SK-N-SH (cell line): ENCODE results near the gene SLC9A5. TPM values are rescaled to one million over a fixed set of nuclear protein-coding genes. Genes with fewer than 3 reads are reported as not detected.

Source experiments
- CTCF ChIA-PET: fragments of 300-600, 350-600 bp; formaldehyde crosslinking; extraction: SDS; loops from one replicate; lab custom pipeline; 2021; lab: Yijun Ruan, JAX
- POLR2A ChIA-PET: fragments of 350-600 bp; sonication (Branson Sonifier 250); formaldehyde crosslinking; extraction: SDS; loops from one replicate; lab custom pipeline; 2020; ENCODE audit warnings: antibody characterized with exemption, inconsistent platforms; lab: Yijun Ruan, JAX
- DNase-seq: peaks from one replicate; pipeline ENCODE4 v3.0.0; 2012
- H2AFZ ChIP-seq: fragments of 200-600 bp; sonication (generic); 2 replicates; pipeline ENCODE4 v1.8.1; 2016; ENCODE audit warnings: antibody characterized with exemption, mild to moderate bottlenecking, low read depth
- H3F3A ChIP-seq: fragments of 200-600 bp; sonication (generic); replicated peaks from 2 replicates; pipeline ENCODE3; 2016; ENCODE audit warnings: antibody characterized with exemption, mild to moderate bottlenecking; ENCODE audit not compliant: insufficient read depth
- H3K27ac ChIP-seq, 2 experiments: fragments of 200-500 bp in 1 of 2; fragments of 200-600 bp in 1 of 2; sonication (Bioruptor generic) in 1 of 2; sonication (generic), shearing (Covaris generic) in 1 of 2; 2 replicates each; pipeline versions ENCODE4 v1.5.1 to v1.6.1; 2014 to 2016; ENCODE audit warnings: low read depth in 2 of 2, inconsistent platforms in 1 of 2, low read length in 1 of 2, mild to moderate bottlenecking in 1 of 2, mixed read lengths in 1 of 2
- H3K27me3 ChIP-seq: fragments of 200-600 bp; sonication (generic), shearing (Covaris generic); 2 replicates; pipeline ENCODE4 v1.6.1; 2016; ENCODE audit warnings: mixed run types; ENCODE audit not compliant: insufficient read depth
- H3K36me3 ChIP-seq, 2 experiments: fragments of 200-500 bp in 1 of 2; fragments of 200-600 bp in 1 of 2; sonication (Bioruptor generic) in 1 of 2; sonication (generic) in 1 of 2; replicated peaks in 1 of 2; 2 replicates each; pipeline versions ENCODE3 to v1.5.1; 2014 to 2016; ENCODE audit warnings: low read length in 1 of 2, mild to moderate bottlenecking in 1 of 2; ENCODE audit not compliant: insufficient read depth in 2 of 2, control insufficient read depth in 1 of 2
- H3K4me1 ChIP-seq, 2 experiments: fragments of 200-500 bp in 1 of 2; fragments of 200-600 bp in 1 of 2; sonication (Bioruptor generic) in 1 of 2; sonication (generic), shearing (Covaris generic) in 1 of 2; 2 replicates each; pipeline versions ENCODE4 v1.5.1 to v1.6.1; 2014 to 2016; ENCODE audit warnings: low read depth in 1 of 2, low read length in 1 of 2, mixed run types in 1 of 2; ENCODE audit not compliant: insufficient read depth in 2 of 2, control insufficient read depth in 1 of 2
- H3K4me2 ChIP-seq: fragments of 200-600 bp; sonication (generic), shearing (Covaris generic); 2 replicates; pipeline ENCODE4 v1.6.1; 2017; ENCODE audit warnings: mixed run types
- H3K4me3 ChIP-seq, 2 experiments: fragments of 200-500 bp in 1 of 2; fragments of 200-600 bp in 1 of 2; sonication (Bioruptor generic) in 1 of 2; sonication (generic), shearing (Covaris generic) in 1 of 2; 2 replicates each; pipeline versions ENCODE4 v1.5.1 to v1.8.1; 2014 to 2016; ENCODE audit warnings: low read depth in 2 of 2, inconsistent platforms in 1 of 2, low read length in 1 of 2, mild to moderate bottlenecking in 1 of 2, mixed read lengths in 1 of 2, moderate library complexity in 1 of 2
- H3K79me2 ChIP-seq: fragments of 200-600 bp; sonication (generic); 2 replicates; pipeline ENCODE4 v1.8.1; 2017; ENCODE audit warnings: mild to moderate bottlenecking; ENCODE audit not compliant: insufficient read depth
- H3K9ac ChIP-seq: fragments of 200-600 bp; sonication (generic); 2 replicates; pipeline ENCODE4 v1.6.1; 2017; ENCODE audit warnings: mixed run types
- H3K9me2 ChIP-seq: fragments of 200-600 bp; sonication (generic); 2 replicates; pipeline ENCODE4 v1.6.1; 2017; ENCODE audit warnings: mixed run types
- H3K9me3 ChIP-seq: fragments of 200-600 bp; sonication (generic); 2 replicates; pipeline ENCODE4 v1.6.1; 2017; ENCODE audit warnings: mixed run types, mild to moderate bottlenecking, moderate library complexity
- H4K20me1 ChIP-seq: fragments of 200-600 bp; sonication (generic); 2 replicates; pipeline ENCODE4 v1.6.1; 2017; ENCODE audit warnings: mild to moderate bottlenecking, mixed run types; ENCODE audit not compliant: insufficient read depth
- ELF1 ChIP-seq: IDR thresholded peaks from 2 replicates; pipeline ENCODE4 v1.4.0; 2012
- EP300 ChIP-seq, 2 experiments: IDR thresholded peaks; 2 replicates each; pipeline versions ENCODE4 v1.4.0 to v1.6.1; 2012; ENCODE audit warnings: borderline replicate concordance in 1 of 2, low read depth in 1 of 2, low read length in 1 of 2
- FOXJ3 ChIP-seq: sonication (generic); formaldehyde crosslinking; IDR thresholded peaks from 2 replicates; pipeline ENCODE4 v1.5.1; 2020; ENCODE audit warnings: mild to moderate bottlenecking, missing genetic modification reagents
- FOXM1 ChIP-seq: IDR thresholded peaks from 2 replicates; pipeline ENCODE4 v1.4.0; 2012; ENCODE audit warnings: low read depth, mild to moderate bottlenecking
- GABPA ChIP-seq: IDR thresholded peaks from 2 replicates; pipeline ENCODE4 v1.4.0; 2012; ENCODE audit warnings: low read depth, mild to moderate bottlenecking
- JUND ChIP-seq: IDR thresholded peaks from 2 replicates; pipeline ENCODE4 v1.4.0; 2012
- MXI1 ChIP-seq: IDR thresholded peaks from 2 replicates; pipeline ENCODE4 v1.6.1; 2012; ENCODE audit warnings: mild to moderate bottlenecking, low read depth, low read length, improper control_type of control experiment
- RAD21 ChIP-seq: IDR thresholded peaks from 2 replicates; pipeline ENCODE4 v1.6.1; 2012; ENCODE audit warnings: mild to moderate bottlenecking, low read length
- RFX5 ChIP-seq: IDR thresholded peaks from 2 replicates; pipeline ENCODE4 v1.6.1; 2012; ENCODE audit warnings: mild to moderate bottlenecking, improper control_type of control experiment, low read length
- SIN3A ChIP-seq: IDR thresholded peaks from 2 replicates; pipeline ENCODE4 v1.6.1; 2012; ENCODE audit warnings: low read depth, mild to moderate bottlenecking, low read length, moderate library complexity, borderline replicate concordance
- SMC3 ChIP-seq: IDR thresholded peaks from 2 replicates; pipeline ENCODE4 v1.6.1; 2012; ENCODE audit warnings: low read depth, low read length, improper control_type of control experiment
- TCF12 ChIP-seq: IDR thresholded peaks from 2 replicates; pipeline ENCODE4 v1.4.0; 2012
- TEAD4 ChIP-seq: IDR thresholded peaks from 2 replicates; pipeline ENCODE4 v1.4.0; 2012; ENCODE audit warnings: mild to moderate bottlenecking, borderline replicate concordance; ENCODE audit not compliant: insufficient read depth
- YY1 ChIP-seq: IDR thresholded peaks from 2 replicates; pipeline ENCODE4 v1.4.0; 2012; ENCODE audit warnings: low read depth, mild to moderate bottlenecking
- WGBS: methylation state at CpG from one replicate; pipeline ENCODE4 v1.1.6; 2017; ENCODE audit warnings: low lambda C conversion rate; 5-methylcytosine and 5-hydroxymethylcytosine counted together
- polyA plus RNA-seq, 3 experiments: library from polyadenylated mRNA; depleted of rRNA; stranded (reverse); fragments of >200 nt; gene quantifications; 2 replicates each; pipeline ENCODE4 v1.2.3, GENCODE V29; 2012
- TF ChIP-seq, protein P1 (sequence below): IDR thresholded peaks from 2 replicates; pipeline ENCODE4 v1.4.0; 2012; ENCODE audit warnings: low read depth
- TF ChIP-seq, protein P2 (sequence below): IDR thresholded peaks from 2 replicates; pipeline ENCODE4 v1.6.1; 2012; ENCODE audit warnings: mild to moderate bottlenecking, low read depth, low read length, moderate library complexity
- TF ChIP-seq, protein P3 (sequence below): IDR thresholded peaks from 2 replicates; pipeline ENCODE4 v1.4.0; 2012; ENCODE audit warnings: low read depth, borderline replicate concordance
- TF ChIP-seq, protein P4 (sequence below): fragments of 150-350 bp; IDR thresholded peaks from 2 replicates; pipeline ENCODE4 v1.6.1; 2017; ENCODE audit warnings: antibody characterized with exemption, low read length, low read depth, borderline replicate concordance
- TF ChIP-seq, protein P5 (sequence below): fragments of 200-600 bp; sonication (generic); IDR thresholded peaks from 2 replicates; pipeline ENCODE4 v1.6.1; 2017; ENCODE audit warnings: antibody characterized with exemption, mild to moderate bottlenecking, moderate library complexity
- TF ChIP-seq, protein P6 (sequence below): fragments of 150-350 bp; IDR thresholded peaks from 2 replicates; pipeline ENCODE4 v1.6.1; 2016; ENCODE audit warnings: mild to moderate bottlenecking, low read depth, low read length

Gene SLC9A5
- polyA plus RNA-seq, 1 of the 3 experiments (the other 2 are of a cell fraction): 4.1 TPM

DNA sequence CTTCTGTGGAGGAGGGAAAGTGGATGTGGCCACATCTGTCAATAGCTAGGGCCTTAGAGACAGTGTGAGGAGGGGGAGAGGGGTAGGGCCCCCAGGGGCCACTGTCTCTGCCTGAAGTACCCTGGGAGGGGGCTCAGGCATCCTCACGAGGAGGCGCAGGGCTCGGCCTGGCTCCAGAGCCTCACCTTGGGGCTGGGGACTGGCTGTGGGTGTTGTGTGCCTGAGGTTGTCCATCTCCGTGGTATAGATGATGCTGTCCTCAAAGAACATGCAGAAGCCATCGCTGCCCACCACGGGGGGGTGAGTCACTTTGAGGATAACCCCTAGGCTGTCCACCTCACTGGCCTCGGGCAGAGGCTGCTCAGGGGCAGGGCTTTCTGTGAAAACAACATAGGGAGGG is 42.7 kb downstream of the SLC9A5 start:
- no peaks in the 10 kb centered on the region for H3K27me3 ChIP-seq
- no peaks in the 10 kb centered on the region for H3K79me2 ChIP-seq
- DNase-seq: no peak
- no peaks in the 10 kb centered on the region for H3K9me2 ChIP-seq
- no peak overlapping the region for H3K9ac ChIP-seq
- no peaks in the 10 kb centered on the region for H3K9me3 ChIP-seq
- POLR2A ChIA-PET: no interaction called here
- TF ChIP-seq, protein P1, sequence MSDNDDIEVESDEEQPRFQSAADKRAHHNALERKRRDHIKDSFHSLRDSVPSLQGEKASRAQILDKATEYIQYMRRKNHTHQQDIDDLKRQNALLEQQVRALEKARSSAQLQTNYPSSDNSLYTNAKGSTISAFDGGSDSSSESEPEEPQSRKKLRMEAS: no peak
- TF ChIP-seq JUND (no peak), SMC3 (no peak), YY1 (no peak), MXI1 (no peak), RFX5 (no peak), TCF12 (no peak), ELF1 (no peak), SIN3A (no peak), GABPA (no peak), FOXM1 (no peak), EP300 (IDR thresholded peaks at IDR 0.05; ENCODE audit: borderline replicate concordance in 1 of 2, low read depth in 1 of 2, low read length in 1 of 2) (no peak), TEAD4 (no peak), FOXJ3 (no peak), RAD21 (no peak)
- TF ChIP-seq, protein P2, sequence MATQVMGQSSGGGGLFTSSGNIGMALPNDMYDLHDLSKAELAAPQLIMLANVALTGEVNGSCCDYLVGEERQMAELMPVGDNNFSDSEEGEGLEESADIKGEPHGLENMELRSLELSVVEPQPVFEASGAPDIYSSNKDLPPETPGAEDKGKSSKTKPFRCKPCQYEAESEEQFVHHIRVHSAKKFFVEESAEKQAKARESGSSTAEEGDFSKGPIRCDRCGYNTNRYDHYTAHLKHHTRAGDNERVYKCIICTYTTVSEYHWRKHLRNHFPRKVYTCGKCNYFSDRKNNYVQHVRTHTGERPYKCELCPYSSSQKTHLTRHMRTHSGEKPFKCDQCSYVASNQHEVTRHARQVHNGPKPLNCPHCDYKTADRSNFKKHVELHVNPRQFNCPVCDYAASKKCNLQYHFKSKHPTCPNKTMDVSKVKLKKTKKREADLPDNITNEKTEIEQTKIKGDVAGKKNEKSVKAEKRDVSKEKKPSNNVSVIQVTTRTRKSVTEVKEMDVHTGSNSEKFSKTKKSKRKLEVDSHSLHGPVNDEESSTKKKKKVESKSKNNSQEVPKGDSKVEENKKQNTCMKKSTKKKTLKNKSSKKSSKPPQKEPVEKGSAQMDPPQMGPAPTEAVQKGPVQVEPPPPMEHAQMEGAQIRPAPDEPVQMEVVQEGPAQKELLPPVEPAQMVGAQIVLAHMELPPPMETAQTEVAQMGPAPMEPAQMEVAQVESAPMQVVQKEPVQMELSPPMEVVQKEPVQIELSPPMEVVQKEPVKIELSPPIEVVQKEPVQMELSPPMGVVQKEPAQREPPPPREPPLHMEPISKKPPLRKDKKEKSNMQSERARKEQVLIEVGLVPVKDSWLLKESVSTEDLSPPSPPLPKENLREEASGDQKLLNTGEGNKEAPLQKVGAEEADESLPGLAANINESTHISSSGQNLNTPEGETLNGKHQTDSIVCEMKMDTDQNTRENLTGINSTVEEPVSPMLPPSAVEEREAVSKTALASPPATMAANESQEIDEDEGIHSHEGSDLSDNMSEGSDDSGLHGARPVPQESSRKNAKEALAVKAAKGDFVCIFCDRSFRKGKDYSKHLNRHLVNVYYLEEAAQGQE: no peak
- TF ChIP-seq, protein P3, sequence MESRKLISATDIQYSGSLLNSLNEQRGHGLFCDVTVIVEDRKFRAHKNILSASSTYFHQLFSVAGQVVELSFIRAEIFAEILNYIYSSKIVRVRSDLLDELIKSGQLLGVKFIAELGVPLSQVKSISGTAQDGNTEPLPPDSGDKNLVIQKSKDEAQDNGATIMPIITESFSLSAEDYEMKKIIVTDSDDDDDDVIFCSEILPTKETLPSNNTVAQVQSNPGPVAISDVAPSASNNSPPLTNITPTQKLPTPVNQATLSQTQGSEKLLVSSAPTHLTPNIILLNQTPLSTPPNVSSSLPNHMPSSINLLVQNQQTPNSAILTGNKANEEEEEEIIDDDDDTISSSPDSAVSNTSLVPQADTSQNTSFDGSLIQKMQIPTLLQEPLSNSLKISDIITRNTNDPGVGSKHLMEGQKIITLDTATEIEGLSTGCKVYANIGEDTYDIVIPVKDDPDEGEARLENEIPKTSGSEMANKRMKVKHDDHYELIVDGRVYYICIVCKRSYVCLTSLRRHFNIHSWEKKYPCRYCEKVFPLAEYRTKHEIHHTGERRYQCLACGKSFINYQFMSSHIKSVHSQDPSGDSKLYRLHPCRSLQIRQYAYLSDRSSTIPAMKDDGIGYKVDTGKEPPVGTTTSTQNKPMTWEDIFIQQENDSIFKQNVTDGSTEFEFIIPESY: no peak
- TF ChIP-seq, protein P4, sequence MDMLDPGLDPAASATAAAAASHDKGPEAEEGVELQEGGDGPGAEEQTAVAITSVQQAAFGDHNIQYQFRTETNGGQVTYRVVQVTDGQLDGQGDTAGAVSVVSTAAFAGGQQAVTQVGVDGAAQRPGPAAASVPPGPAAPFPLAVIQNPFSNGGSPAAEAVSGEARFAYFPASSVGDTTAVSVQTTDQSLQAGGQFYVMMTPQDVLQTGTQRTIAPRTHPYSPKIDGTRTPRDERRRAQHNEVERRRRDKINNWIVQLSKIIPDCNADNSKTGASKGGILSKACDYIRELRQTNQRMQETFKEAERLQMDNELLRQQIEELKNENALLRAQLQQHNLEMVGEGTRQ: no peak
- TF ChIP-seq, protein P5, sequence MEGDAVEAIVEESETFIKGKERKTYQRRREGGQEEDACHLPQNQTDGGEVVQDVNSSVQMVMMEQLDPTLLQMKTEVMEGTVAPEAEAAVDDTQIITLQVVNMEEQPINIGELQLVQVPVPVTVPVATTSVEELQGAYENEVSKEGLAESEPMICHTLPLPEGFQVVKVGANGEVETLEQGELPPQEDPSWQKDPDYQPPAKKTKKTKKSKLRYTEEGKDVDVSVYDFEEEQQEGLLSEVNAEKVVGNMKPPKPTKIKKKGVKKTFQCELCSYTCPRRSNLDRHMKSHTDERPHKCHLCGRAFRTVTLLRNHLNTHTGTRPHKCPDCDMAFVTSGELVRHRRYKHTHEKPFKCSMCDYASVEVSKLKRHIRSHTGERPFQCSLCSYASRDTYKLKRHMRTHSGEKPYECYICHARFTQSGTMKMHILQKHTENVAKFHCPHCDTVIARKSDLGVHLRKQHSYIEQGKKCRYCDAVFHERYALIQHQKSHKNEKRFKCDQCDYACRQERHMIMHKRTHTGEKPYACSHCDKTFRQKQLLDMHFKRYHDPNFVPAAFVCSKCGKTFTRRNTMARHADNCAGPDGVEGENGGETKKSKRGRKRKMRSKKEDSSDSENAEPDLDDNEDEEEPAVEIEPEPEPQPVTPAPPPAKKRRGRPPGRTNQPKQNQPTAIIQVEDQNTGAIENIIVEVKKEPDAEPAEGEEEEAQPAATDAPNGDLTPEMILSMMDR: no peak
- TF ChIP-seq, protein P6, sequence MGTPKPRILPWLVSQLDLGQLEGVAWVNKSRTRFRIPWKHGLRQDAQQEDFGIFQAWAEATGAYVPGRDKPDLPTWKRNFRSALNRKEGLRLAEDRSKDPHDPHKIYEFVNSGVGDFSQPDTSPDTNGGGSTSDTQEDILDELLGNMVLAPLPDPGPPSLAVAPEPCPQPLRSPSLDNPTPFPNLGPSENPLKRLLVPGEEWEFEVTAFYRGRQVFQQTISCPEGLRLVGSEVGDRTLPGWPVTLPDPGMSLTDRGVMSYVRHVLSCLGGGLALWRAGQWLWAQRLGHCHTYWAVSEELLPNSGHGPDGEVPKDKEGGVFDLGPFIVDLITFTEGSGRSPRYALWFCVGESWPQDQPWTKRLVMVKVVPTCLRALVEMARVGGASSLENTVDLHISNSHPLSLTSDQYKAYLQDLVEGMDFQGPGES: no peak
- H3K36me3 ChIP-seq: peaks cover 0 to 8% of the 10 kb centered on the region in 2 experiments
- H2AFZ ChIP-seq: no peak overlapping the region
- no peak overlapping the region for H3K4me2 ChIP-seq
- 88% methylated on average over 4 of the region's 7 CpGs for WGBS
- no peak overlapping the region for H3K4me3 ChIP-seq
- H4K20me1 ChIP-seq: no peaks in the 10 kb centered on the region
- peaks cover 9% of the 10 kb centered on the region for H3F3A ChIP-seq
- CTCF ChIA-PET: interaction anchor here (1.3 kb wide), 1 partner anchor 35 kb away, joined by 3 read pairs; the partner anchor contains the start of genes KCTD19 and LRRC36
- no peak overlapping the region for H3K27ac ChIP-seq
- peaks cover 0 to 3% of the 10 kb centered on the region in 2 experiments; a peak in 1 of 4 replicates for H3K4me1 ChIP-seq
